Parietal lobe (tissue), 2 donors: ENCODE data around the gene GALR2. TPM values are rescaled to one million over a fixed set of nuclear protein-coding genes. Genes with fewer than 3 reads are reported as not detected.

Source experiments
- small RNA-seq: library from RNA; depleted of rRNA; stranded (forward); fragments of <200 nt; gene quantifications from one replicate; pipeline ENCODE3, GENCODE V24; 2014; ENCODE audit warnings: low replicate concordance
- total RNA-seq: library from RNA; depleted of rRNA; stranded (reverse); fragments of >200 nt; gene quantifications from one replicate; pipeline ENCODE4 v1.2.3, GENCODE V29; 2014

GALR2 gene, protein sequence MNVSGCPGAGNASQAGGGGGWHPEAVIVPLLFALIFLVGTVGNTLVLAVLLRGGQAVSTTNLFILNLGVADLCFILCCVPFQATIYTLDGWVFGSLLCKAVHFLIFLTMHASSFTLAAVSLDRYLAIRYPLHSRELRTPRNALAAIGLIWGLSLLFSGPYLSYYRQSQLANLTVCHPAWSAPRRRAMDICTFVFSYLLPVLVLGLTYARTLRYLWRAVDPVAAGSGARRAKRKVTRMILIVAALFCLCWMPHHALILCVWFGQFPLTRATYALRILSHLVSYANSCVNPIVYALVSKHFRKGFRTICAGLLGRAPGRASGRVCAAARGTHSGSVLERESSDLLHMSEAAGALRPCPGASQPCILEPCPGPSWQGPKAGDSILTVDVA
- not detected for total RNA-seq

DNA sequence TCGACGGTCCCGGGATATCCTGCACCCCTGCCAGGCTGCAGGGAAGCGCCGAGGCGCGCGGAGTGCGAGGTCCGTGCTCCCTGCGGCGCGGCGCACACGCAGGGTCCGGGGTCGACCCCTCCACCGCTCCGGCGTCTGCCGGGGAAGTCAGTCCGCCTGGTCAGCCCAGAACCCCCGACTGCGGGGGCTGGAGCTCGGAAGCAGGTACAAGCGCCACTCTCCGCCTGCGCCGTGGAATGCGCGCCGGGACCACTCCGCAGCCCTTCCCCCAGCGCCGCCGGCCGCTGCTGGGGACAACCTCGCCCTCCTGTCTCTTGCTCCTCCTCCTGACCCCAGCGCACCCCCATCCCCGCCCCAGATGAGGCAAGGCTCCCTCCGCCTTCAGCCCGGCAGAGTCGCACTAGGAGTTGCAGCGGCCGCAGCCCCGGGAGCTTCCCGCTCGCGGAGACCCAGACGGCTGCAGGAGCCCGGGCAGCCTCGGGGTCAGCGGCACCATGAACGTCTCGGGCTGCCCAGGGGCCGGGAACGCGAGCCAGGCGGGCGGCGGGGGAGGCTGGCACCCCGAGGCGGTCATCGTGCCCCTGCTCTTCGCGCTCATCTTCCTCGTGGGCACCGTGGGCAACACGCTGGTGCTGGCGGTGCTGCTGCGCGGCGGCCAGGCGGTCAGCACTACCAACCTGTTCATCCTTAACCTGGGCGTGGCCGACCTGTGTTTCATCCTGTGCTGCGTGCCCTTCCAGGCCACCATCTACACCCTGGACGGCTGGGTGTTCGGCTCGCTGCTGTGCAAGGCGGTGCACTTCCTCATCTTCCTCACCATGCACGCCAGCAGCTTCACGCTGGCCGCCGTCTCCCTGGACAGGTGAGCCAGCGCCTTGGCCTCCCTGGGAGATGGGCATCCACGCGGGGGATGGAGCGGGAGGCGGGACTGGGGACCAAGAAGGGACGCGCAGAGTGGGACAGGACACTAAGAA, at the start of gene GALR2:
GALR2 (plus strand) TSS at position 392 of the 974 bp plus-strand sequence; CDS start at position 495, 103 bp downstream.

DNA sequence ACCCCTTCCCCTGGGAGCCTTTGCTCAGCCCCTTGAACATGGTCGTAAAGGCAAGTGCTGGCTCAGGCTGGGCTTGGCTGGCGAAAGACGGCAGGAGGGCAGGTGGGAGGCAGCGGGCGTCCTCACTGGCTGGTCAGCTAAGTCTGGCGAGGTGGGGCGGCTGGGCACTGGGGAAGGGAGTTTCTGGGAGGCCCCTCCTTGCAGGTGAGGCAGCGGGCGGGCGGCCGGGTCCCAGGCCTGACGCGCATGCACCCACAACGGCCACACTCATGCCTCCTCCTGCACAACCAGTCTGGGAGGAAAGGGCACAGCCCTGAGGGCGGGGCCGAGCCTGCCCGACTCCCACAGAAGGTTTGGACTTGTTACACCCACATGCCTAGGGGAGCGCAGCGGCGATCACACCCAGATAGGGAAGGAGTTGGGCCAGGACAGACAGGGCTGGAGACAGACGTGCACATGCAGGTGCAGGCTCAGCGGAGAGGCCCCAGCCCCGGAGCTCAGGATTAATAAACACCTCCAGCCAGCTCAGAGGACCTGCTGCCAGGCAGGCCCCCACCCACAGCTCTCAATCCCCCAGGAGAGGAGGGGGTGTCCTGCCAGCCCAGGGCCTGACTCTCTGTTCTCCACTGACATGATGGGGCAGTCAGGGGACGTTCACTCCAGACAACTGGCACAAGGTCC, 47.3 kb upstream of the GALR2 start, which contains the start of gene EVPL:
EVPL (minus strand) TSS at position 148 of the 681 bp plus-strand sequence; CDS start at position 40, 108 bp downstream.

DNA sequence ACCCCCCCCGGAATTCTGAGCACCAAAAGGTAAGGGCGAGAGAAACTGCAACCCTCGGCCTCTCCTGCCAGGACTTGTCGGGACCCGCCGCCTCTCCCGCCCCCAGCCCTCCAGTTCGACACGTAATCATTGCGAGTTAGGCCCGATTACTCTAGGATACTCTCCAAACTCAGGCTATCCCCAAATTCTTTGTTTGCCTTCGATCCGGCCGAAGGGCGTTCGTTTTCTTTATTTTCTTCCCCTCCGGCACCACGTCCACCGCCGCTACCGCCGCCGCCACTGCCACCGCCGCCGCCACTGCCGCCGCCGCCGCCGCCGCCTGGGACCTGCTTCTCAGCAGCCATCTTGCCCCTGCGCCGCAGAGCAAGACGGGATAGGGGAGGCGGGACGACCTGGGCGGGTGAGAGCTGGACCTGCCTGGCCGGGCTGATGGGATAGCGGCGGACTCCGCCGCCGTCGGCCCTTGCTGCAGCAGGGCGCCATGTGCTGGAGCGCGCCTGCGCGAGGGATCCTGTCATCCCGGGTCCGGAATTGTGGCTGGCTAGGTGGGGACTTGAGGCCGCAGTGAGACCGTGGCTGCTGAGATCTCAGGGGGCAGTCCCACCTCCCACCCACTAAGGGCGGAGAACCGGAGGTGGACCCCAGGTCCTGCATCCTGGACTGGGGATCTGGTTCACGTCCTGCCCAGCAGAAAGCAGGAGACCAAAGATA, 2.3 kb upstream of the GALR2 start, which contains the start of gene SRP68:
SRP68 (minus strand) TSS at position 370 of the 711 bp plus-strand sequence; CDS start at position 344, 26 bp downstream.

DNA sequence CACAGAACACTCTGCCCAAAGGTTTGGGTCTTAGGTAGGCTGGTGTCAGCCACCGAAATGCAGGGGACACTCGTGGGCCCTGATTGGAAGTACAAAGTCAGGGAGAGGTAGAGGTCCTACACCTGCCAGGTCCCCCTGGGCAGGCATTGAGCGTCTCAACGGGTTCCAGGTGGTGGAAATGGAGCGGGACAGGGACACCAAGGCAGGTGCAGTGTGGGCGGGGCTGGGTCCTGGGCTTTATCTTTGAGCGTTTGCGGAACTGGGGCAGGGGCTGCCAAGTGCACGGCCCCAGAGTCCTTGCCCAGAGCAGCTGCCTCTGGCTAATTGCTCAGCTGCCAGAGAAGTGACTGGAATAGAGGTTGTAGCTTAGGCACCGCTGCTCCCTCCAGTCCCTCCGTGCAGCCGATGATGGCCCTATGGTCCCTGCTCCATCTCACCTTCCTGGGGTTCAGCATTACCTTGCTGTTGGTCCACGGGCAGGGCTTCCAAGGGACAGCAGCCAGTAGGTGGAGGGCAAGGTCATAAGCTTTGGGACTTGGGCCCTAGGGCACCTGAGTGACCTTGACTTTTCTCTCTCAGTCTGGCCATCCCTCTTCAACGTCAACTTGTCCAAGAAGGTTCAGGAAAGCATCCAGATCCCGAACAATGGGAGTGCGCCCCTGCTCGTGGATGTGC, 4.4 kb downstream of the GALR2 start, which contains the start of gene ZACN:
ZACN (plus strand) TSS at position 323 of the 675 bp plus-strand sequence; CDS start at position 406, 83 bp downstream.

DNA sequence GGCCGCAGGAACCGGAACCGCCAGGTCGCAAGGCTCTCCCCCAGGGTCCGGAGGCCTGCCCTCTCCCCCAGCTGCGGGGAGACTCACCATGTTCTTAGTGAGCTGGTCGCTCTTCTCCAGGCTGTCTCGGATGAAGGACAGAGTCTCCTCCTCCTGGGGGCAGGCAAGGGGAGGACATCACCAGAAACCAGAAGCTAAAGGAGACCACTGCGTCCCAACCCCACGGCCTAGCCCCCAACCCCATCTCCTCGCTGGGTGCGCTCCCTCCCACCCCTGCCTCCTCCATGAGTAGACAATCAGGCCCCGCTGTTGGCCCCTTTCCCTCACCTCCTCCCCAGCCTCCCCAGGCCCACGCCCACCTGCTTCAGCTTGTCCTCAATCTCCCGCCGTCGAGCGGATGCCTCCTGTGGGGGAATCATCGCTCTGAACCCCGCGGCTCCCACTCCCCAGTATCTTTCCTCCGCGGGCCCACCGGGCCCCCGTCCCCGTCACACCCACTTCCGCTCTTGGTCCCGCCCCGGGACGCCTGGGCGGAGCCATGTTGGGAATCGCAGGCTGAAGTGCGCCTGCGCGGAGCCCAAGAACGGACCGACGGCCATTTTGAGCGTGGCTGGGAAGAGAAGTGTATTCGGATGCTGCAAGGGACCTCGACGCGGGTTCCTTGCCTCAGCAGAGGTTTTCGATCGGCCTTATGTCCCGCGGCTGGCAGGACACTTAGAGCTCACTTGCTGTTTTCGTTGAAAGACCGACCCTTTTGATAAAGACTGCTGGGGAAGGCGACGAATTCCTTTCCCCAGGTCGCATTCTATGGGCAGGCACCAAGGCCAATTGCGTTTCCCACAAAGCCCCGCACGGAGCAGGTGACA, 28.9 kb downstream of the GALR2 start, which contains the start of gene EXOC7:
EXOC7 (minus strand) TSS at position 514 of the 866 bp plus-strand sequence; CDS start at position 419, 95 bp downstream.

Small RNA genes lying within 50 kb of the gene (small RNA-seq; reads per million reads assigned to genes)
- gene MIR6868 = 0.34 reads per million, percentile 18 among the genes with 10 or more reads in this experiment

Other genes starting within 250 kb of the GALR2 start
- 0.94 TPM for gene UNC13D, start 230.4 kb upstream of the GALR2 start, total RNA-seq
- gene WBP2, start 219.4 kb upstream of the GALR2 start, total RNA-seq = 51.6 TPM
- gene TRIM47, start 196.2 kb upstream of the GALR2 start, total RNA-seq = 10.3 TPM
- gene TRIM65, start 177.8 kb upstream of the GALR2 start, total RNA-seq = 12.2 TPM
- 37.9 TPM for gene MRPL38, start 169.9 kb upstream of the GALR2 start, total RNA-seq
- 25.4 TPM for gene FBF1, start 133.7 kb upstream of the GALR2 start, total RNA-seq
- gene ACOX1, start 95.6 kb upstream of the GALR2 start, total RNA-seq = 81.4 TPM
- 13.5 TPM for gene TEN1, start 95.5 kb upstream of the GALR2 start, total RNA-seq
- gene CDK3, start 73.9 kb upstream of the GALR2 start, total RNA-seq = 3.1 TPM
- gene EVPL, start 47.5 kb upstream of the GALR2 start, total RNA-seq = not detected
- 28.2 TPM for gene SRP68, start 2.3 kb upstream of the GALR2 start, total RNA-seq
- not detected for gene ZACN, start 4.4 kb downstream of the GALR2 start, total RNA-seq
- 193 TPM for gene EXOC7, start 29.0 kb downstream of the GALR2 start, total RNA-seq
- gene FOXJ1, start 66.5 kb downstream of the GALR2 start, total RNA-seq = 3.8 TPM
- 37.6 TPM for gene RNF157, start 165.7 kb downstream of the GALR2 start, total RNA-seq
- gene UBALD2, start 190.6 kb downstream of the GALR2 start, total RNA-seq = 6.3 TPM
- 16.6 TPM for gene QRICH2, start 233.5 kb downstream of the GALR2 start, total RNA-seq